Gastroesophageal sphincter (tissue), 3 donors: Measurements from ENCODE around the gene LDLRAP1.

ENCODE experiments used
- EP300 ChIP-seq: sonication (generic); formaldehyde crosslinking; IDR thresholded peaks from one replicate; pipeline ENCODE4 v1.6.1; 2017; ENCODE audit warnings: antibody characterized with exemption, mild to moderate bottlenecking
- POLR2A ChIP-seq, 2 donors: fragments of 450-650 bp; IDR thresholded peaks; one replicate each; pipeline ENCODE4 v1.6.1; 2017; ENCODE audit warnings: antibody characterized with exemption in 2 of 2, mild to moderate bottlenecking in 2 of 2, moderate library complexity in 1 of 2
- TF ChIP-seq, protein P1 (sequence below), 4 experiments: fragments of 200-600 bp in 2 of 4; fragments of 450-650 bp in 2 of 4; sonication (generic) in 1 of 4; IDR thresholded peaks; one replicate each; pipeline ENCODE4 v1.5.1; 2017 to 2019; ENCODE audit warnings: antibody characterized with exemption in 4 of 4, mild to moderate bottlenecking in 2 of 4, moderate library complexity in 2 of 4

GRCh38 chr1:25541889-25542658 lies 1.3 kb upstream of the LDLRAP1 start:
- TF ChIP-seq POLR2A (IDR thresholded peaks at IDR 0.05) (no peak), EP300 (no peak)
- TF ChIP-seq, protein P1, sequence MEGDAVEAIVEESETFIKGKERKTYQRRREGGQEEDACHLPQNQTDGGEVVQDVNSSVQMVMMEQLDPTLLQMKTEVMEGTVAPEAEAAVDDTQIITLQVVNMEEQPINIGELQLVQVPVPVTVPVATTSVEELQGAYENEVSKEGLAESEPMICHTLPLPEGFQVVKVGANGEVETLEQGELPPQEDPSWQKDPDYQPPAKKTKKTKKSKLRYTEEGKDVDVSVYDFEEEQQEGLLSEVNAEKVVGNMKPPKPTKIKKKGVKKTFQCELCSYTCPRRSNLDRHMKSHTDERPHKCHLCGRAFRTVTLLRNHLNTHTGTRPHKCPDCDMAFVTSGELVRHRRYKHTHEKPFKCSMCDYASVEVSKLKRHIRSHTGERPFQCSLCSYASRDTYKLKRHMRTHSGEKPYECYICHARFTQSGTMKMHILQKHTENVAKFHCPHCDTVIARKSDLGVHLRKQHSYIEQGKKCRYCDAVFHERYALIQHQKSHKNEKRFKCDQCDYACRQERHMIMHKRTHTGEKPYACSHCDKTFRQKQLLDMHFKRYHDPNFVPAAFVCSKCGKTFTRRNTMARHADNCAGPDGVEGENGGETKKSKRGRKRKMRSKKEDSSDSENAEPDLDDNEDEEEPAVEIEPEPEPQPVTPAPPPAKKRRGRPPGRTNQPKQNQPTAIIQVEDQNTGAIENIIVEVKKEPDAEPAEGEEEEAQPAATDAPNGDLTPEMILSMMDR (IDR thresholded peaks at IDR 0.05): no peak
